ENCODE results near the gene PHYH.

- TF ChIP-seq CTCF (IDR thresholded peaks at IDR 0.05; ENCODE audit: low read length): no peak
- TF ChIP-seq EZH2 (IDR thresholded peaks at IDR 0.05; ENCODE audit: borderline replicate concordance, low read length): no peak
These were observed 19.3 kb upstream of the PHYH start for GRCh38 chr10:13319166-13319565.
